ENCODE results near the gene HMX3.

Gene HMX3

DNA sequence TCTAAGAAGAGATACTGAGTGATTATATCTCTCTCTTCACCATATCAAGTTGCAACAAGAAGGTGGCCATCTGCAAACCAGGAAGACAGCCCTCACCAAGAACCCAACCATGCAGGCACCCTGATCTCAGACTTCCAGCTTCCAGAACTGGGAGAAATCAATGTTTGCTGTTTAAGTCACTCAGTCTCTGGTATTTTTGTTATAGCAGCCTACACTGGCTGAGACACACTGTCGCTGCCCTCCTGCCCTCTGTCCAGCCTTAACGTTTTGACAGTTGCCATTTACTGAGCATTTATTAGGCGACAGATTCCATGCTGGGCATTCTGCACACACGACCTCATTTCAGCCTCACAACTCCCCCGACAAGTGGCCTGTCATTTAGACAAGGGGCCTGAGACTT, 9.5 kb upstream of the HMX3 start:
- Histone ChIP-seq H3K4me3 (ENCODE audit: low read length) (no peak overlapping the region), H2AFZ (ENCODE audit: low read length) (no peak overlapping the region), H3F3A (ENCODE audit: insufficient read depth, low read length) (no peaks in the 10 kb centered on the region), H3K79me2 (ENCODE audit: low read length) (no peaks in the 10 kb centered on the region), H4K20me1 (ENCODE audit: insufficient read depth, low read length) (no peaks in the 10 kb centered on the region), H3K4me2 (ENCODE audit: low read depth, low read length) (no peak overlapping the region), H3K27me3 (replicated peaks; ENCODE audit: insufficient read depth, low read length) (no peaks in the 10 kb centered on the region), H3K27ac (ENCODE audit: low read length) (no peak overlapping the region), H3K4me1 (ENCODE audit: low read length) (no peaks in the 10 kb centered on the region), H3K9me3 (replicated peaks; ENCODE audit: insufficient read depth, low read length) (no peaks in the 10 kb centered on the region), H3K36me3 (replicated peaks; ENCODE audit: insufficient read depth, low read length) (no peaks in the 10 kb centered on the region), H3K9ac (ENCODE audit: low read length) (no peak overlapping the region), H3K9me2 (replicated peaks; ENCODE audit: insufficient read depth, low read length) (no peaks in the 10 kb centered on the region)
- no peak for TF ChIP-seq EZH2 (optimal IDR thresholded peaks at IDR 0.05; ENCODE audit: low read depth, low read length)
- TF ChIP-seq, protein P1, sequence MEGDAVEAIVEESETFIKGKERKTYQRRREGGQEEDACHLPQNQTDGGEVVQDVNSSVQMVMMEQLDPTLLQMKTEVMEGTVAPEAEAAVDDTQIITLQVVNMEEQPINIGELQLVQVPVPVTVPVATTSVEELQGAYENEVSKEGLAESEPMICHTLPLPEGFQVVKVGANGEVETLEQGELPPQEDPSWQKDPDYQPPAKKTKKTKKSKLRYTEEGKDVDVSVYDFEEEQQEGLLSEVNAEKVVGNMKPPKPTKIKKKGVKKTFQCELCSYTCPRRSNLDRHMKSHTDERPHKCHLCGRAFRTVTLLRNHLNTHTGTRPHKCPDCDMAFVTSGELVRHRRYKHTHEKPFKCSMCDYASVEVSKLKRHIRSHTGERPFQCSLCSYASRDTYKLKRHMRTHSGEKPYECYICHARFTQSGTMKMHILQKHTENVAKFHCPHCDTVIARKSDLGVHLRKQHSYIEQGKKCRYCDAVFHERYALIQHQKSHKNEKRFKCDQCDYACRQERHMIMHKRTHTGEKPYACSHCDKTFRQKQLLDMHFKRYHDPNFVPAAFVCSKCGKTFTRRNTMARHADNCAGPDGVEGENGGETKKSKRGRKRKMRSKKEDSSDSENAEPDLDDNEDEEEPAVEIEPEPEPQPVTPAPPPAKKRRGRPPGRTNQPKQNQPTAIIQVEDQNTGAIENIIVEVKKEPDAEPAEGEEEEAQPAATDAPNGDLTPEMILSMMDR (IDR thresholded peaks at IDR 0.05; ENCODE audit: low read length): no peak
- TF ChIP-seq EZH2phosphoT487 (IDR thresholded peaks at IDR 0.05; ENCODE audit: low read length): no peak
- DNase-seq: no peak

DNA sequence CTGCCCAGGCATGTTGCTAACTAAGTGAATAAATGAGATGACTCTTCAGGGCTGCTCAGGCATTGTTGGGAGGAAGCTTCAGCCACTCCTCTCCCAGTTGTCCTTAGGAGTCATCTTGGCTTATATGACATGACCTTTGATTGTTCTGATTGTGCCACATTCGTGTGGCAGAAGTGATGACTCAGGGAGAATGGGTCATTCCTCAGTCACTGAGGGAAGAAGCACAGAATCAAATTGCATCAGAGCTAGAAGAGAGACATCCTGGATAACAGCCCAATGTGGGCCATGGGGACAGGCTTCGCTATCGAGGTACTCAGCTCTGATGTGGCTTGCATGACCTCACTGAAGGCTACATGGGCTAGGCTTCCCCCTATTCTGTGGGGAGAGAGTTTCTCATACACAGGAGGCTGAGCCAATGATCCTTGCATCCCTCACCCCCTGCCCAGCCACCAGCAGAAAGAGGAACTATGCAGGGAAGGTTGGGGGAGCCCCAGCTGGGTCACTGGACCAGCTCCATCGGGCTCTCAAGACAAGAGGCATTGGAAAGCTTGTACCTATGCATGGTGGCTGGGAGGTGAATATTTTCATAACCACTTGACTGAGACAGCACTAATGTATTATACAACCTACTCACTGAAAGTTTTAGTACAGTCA, 6.0 kb upstream of the HMX3 start:
- H3K36me3 ChIP-seq (replicated peaks; ENCODE audit: insufficient read depth, low read length): no peaks in the 10 kb centered on the region
- no peaks in the 10 kb centered on the region for H3K9me2 ChIP-seq (replicated peaks; ENCODE audit: insufficient read depth, low read length)
- H2AFZ ChIP-seq (ENCODE audit: low read length): no peak overlapping the region
- no peak overlapping the region for H3K9ac ChIP-seq (ENCODE audit: low read length)
- H3K4me1 ChIP-seq (ENCODE audit: low read length): no peaks in the 10 kb centered on the region
- no peaks in the 10 kb centered on the region for H3K9me3 ChIP-seq (replicated peaks; ENCODE audit: insufficient read depth, low read length)
- no peaks in the 10 kb centered on the region for H4K20me1 ChIP-seq (ENCODE audit: insufficient read depth, low read length)
- H3K79me2 ChIP-seq (ENCODE audit: low read length): no peaks in the 10 kb centered on the region
- no peak overlapping the region for H3K4me2 ChIP-seq (ENCODE audit: low read depth, low read length)
- no peak overlapping the region for H3K4me3 ChIP-seq (ENCODE audit: low read length)
- no peak for DNase-seq
- H3F3A ChIP-seq (ENCODE audit: insufficient read depth, low read length): no peaks in the 10 kb centered on the region
- no peaks in the 10 kb centered on the region; the same call in 1 of the 2 replicates for H3K27me3 ChIP-seq (replicated peaks; ENCODE audit: insufficient read depth, low read length)
- H3K27ac ChIP-seq (ENCODE audit: low read length): no peak overlapping the region
- TF ChIP-seq EZH2 (optimal IDR thresholded peaks at IDR 0.05; ENCODE audit: low read depth, low read length): no peak
- TF ChIP-seq, protein P1 (IDR thresholded peaks at IDR 0.05; ENCODE audit: low read length): no peak
- TF ChIP-seq EZH2phosphoT487 (IDR thresholded peaks at IDR 0.05; ENCODE audit: low read length): no peak

DNA sequence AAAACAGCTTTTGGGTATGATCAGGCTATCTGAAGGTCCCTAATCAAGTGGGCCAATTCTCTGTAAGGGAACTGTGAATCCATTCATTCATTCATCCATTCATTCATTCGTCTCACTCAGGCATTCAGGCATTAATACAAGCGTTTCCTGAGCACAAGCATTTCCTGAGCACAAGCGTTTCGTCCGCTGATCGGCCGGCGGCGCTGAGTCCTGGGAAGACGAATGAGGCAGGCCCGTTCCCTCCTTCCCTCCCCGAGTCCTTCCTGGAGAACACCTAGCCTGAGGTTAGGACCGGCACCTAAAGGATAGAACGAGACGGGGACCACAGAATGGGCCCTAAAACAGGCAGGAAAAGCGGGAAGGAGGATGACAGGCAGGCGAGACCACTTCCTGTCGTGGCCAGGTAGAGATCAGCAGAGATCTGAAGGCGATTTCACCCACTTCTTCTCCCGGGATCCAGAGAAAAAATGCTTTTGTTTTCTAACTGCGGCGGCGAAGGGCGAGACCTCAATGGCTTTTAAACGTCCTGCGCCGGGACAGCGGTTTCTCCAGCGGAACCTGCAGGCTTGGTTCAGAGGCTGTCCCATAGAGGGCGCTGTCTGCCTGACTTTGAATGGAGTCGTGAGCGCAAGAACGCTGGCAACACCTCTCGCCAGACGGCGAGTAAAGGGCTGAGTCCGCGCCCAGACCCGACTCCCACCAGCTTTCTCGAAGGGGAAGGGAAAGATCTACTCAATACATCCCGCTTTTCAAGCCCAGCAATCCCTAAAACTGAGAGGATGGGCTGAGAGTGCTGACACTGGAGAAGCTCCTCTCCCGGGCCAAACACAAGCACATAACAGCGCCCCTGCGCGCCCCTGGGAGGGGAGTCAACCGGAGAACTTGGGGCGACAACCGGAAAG, 2.9 kb upstream of the HMX3 start:
- no peaks in the 10 kb centered on the region for H3F3A ChIP-seq (ENCODE audit: insufficient read depth, low read length)
- no peaks in the 10 kb centered on the region; the same call in 1 of the 2 replicates for H3K27me3 ChIP-seq (replicated peaks; ENCODE audit: insufficient read depth, low read length)
- H3K4me3 ChIP-seq (ENCODE audit: low read length): peak overlapping the region; percentile 13
- peak; percentile 81 for DNase-seq
- no peaks in the 10 kb centered on the region for H3K4me1 ChIP-seq (ENCODE audit: low read length)
- H3K36me3 ChIP-seq (replicated peaks; ENCODE audit: insufficient read depth, low read length): no peaks in the 10 kb centered on the region
- H3K9me2 ChIP-seq (replicated peaks; ENCODE audit: insufficient read depth, low read length): no peaks in the 10 kb centered on the region
- no peak overlapping the region for H3K9ac ChIP-seq (ENCODE audit: low read length)
- no peak overlapping the region for H3K27ac ChIP-seq (ENCODE audit: low read length)
- H3K79me2 ChIP-seq (ENCODE audit: low read length): no peaks in the 10 kb centered on the region
- peak overlapping the region; percentile 47 for H2AFZ ChIP-seq (ENCODE audit: low read length)
- TF ChIP-seq, protein P1 (IDR thresholded peaks at IDR 0.05; ENCODE audit: low read length): peak; percentile 90
- no peak for TF ChIP-seq EZH2phosphoT487 (IDR thresholded peaks at IDR 0.05; ENCODE audit: low read length)
- no peaks in the 10 kb centered on the region for H3K9me3 ChIP-seq (replicated peaks; ENCODE audit: insufficient read depth, low read length)
- H3K4me2 ChIP-seq (ENCODE audit: low read depth, low read length): peak overlapping the region; percentile 75
- H4K20me1 ChIP-seq (ENCODE audit: insufficient read depth, low read length): no peaks in the 10 kb centered on the region

Measured in MM.1S (cell line).